ENCODE data around the gene BPI. TPM values are rescaled to one million over a fixed set of nuclear protein-coding genes. Genes with fewer than 3 reads are reported as not detected.

The BPI gene
- polyA plus RNA-seq, 1 donor (not counting 4 experiments of a cell fraction or from before 2014, with no cell fraction given) = not detected

DNA sequence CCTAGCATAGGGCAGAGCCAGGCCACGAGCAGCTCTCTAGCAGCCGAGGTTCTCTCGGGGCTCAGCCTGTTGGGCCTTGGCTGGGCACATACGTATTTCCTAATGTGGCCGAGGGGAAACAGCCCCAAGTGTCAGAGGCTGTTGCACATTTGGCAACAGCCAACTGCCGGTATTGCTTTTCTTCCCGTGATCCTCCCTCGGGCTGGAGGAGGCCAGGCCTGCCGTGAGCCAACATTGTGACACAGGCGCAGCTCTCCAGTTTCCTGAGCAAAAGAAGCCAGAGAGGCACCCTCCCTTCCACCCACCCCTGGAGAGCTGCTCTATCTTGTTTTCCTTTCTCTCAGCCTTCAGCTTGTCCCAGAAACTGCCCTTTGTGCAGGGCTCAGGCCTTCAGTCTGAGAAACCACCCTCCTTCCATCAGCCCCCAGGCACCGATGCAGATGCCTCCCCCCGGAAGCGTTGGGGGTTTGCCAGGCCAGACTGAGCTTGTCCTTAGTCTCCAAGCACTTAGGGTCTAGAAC lies 5.1 kb upstream of the BPI start:
- no peaks in the 10 kb centered on the region for H3K9me1 ChIP-seq (ENCODE audit: control insufficient read depth, extremely low read depth, insufficient read depth, low read length)
- H3K4me3 ChIP-seq (ENCODE audit: control insufficient read depth in 2 of 3, extremely low read depth in 1 of 3, insufficient read depth in 2 of 3, low read depth in 1 of 3, low read length in 3 of 3) = no peak overlapping the region
- no peaks in the 10 kb centered on the region for H3K9me3 ChIP-seq (ENCODE audit: control insufficient read depth, low read depth, low read length)
- dilution Hi-C loops (cut with MboI; ENCODE audit: extremely low pct_ligation_motif_present, low sequenced_read_pairs) = no loop called here
- H3K27me3 ChIP-seq (ENCODE audit: control insufficient read depth, extremely low read depth, insufficient read depth, low read length) = peaks cover 6% of the 10 kb centered on the region
- no peaks in the 10 kb centered on the region for H4K20me1 ChIP-seq (ENCODE audit: control insufficient read depth, extremely low read depth, insufficient read depth, low read length)
- peak overlapping the region; percentile 80 for H2AFZ ChIP-seq (ENCODE audit: control insufficient read depth, low read length)
- no peak for DNase-seq (ENCODE audit: low read depth, low spot score)
- H3K9ac ChIP-seq (ENCODE audit: control insufficient read depth, extremely low read depth, insufficient read depth, low read length) = no peak overlapping the region
- TF ChIP-seq, protein P1, sequence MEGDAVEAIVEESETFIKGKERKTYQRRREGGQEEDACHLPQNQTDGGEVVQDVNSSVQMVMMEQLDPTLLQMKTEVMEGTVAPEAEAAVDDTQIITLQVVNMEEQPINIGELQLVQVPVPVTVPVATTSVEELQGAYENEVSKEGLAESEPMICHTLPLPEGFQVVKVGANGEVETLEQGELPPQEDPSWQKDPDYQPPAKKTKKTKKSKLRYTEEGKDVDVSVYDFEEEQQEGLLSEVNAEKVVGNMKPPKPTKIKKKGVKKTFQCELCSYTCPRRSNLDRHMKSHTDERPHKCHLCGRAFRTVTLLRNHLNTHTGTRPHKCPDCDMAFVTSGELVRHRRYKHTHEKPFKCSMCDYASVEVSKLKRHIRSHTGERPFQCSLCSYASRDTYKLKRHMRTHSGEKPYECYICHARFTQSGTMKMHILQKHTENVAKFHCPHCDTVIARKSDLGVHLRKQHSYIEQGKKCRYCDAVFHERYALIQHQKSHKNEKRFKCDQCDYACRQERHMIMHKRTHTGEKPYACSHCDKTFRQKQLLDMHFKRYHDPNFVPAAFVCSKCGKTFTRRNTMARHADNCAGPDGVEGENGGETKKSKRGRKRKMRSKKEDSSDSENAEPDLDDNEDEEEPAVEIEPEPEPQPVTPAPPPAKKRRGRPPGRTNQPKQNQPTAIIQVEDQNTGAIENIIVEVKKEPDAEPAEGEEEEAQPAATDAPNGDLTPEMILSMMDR (optimal IDR thresholded peaks at IDR 0.05 in 1 of 3, IDR thresholded peaks at IDR 0.05 in 1 of 3, conservative IDR thresholded peaks at IDR 0.05 in 1 of 3; ENCODE audit: extremely low read depth in 1 of 3, insufficient read depth in 2 of 3, low read length in 3 of 3) = no peak
- no peak for TF ChIP-seq EZH2 (IDR thresholded peaks at IDR 0.05; ENCODE audit: low read length)
- H3K79me2 ChIP-seq (ENCODE audit: control insufficient read depth, insufficient read depth, low read length) = no peaks in the 10 kb centered on the region
- no peaks in the 10 kb centered on the region for H3K36me3 ChIP-seq (ENCODE audit: control insufficient read depth in 2 of 2, extremely low read depth in 1 of 2, insufficient read depth in 2 of 2, low read length in 2 of 2)
- H3K27ac ChIP-seq (ENCODE audit: control insufficient read depth, insufficient read depth, low read length) = no peak overlapping the region
- H3K4me1 ChIP-seq (ENCODE audit: control insufficient read depth, extremely low read depth, insufficient read depth, low read length) = peaks cover 11% of the 10 kb centered on the region
- FAIRE-seq = no peak
- no peak overlapping the region for H3K4me2 ChIP-seq (ENCODE audit: control insufficient read depth, extremely low read depth, insufficient read depth, low read depth, low read length)

- H3K27me3 ChIP-seq (ENCODE audit: control insufficient read depth, extremely low read depth, insufficient read depth, low read length) = peaks cover 15% of the 10 kb centered on the region
- H2AFZ ChIP-seq (ENCODE audit: control insufficient read depth, low read length) = peak overlapping the region; percentile 26
- TF ChIP-seq EZH2 (IDR thresholded peaks at IDR 0.05; ENCODE audit: low read length) = no peak
- TF ChIP-seq, protein P1 (optimal IDR thresholded peaks at IDR 0.05 in 1 of 3, IDR thresholded peaks at IDR 0.05 in 1 of 3, conservative IDR thresholded peaks at IDR 0.05 in 1 of 3; ENCODE audit: extremely low read depth in 1 of 3, insufficient read depth in 2 of 3, low read length in 3 of 3) = no peak
- dilution Hi-C loops (cut with MboI; ENCODE audit: extremely low pct_ligation_motif_present, low sequenced_read_pairs) = no loop called here
- no peaks in the 10 kb centered on the region for H4K20me1 ChIP-seq (ENCODE audit: control insufficient read depth, extremely low read depth, insufficient read depth, low read length)
- no peak overlapping the region for H3K27ac ChIP-seq (ENCODE audit: control insufficient read depth, insufficient read depth, low read length)
- H3K9ac ChIP-seq (ENCODE audit: control insufficient read depth, extremely low read depth, insufficient read depth, low read length) = no peak overlapping the region
- H3K36me3 ChIP-seq (ENCODE audit: control insufficient read depth in 2 of 2, extremely low read depth in 1 of 2, insufficient read depth in 2 of 2, low read length in 2 of 2) = no peaks in the 10 kb centered on the region
- no peaks in the 10 kb centered on the region for H3K9me3 ChIP-seq (ENCODE audit: control insufficient read depth, low read depth, low read length)
- peak; percentile 77 for FAIRE-seq
- no peaks in the 10 kb centered on the region for H3K9me1 ChIP-seq (ENCODE audit: control insufficient read depth, extremely low read depth, insufficient read depth, low read length)
- no peak overlapping the region for H3K4me3 ChIP-seq (ENCODE audit: control insufficient read depth in 2 of 3, extremely low read depth in 1 of 3, insufficient read depth in 2 of 3, low read depth in 1 of 3, low read length in 3 of 3)
- peaks cover 11% of the 10 kb centered on the region for H3K4me1 ChIP-seq (ENCODE audit: control insufficient read depth, extremely low read depth, insufficient read depth, low read length)
- no peak for DNase-seq (ENCODE audit: low read depth, low spot score)
- no peaks in the 10 kb centered on the region for H3K79me2 ChIP-seq (ENCODE audit: control insufficient read depth, insufficient read depth, low read length)
- no peak overlapping the region for H3K4me2 ChIP-seq (ENCODE audit: control insufficient read depth, extremely low read depth, insufficient read depth, low read depth, low read length)
Observed at GRCh38 chr20:38299963-38300362, 4.0 kb upstream of the BPI start.

Measured in keratinocyte (primary cell).